Hepatocyte (in vitro differentiated cells): ENCODE results near the gene MICAL2. TPM values are rescaled to one million over a fixed set of nuclear protein-coding genes. Genes with fewer than 3 reads are reported as not detected.

ENCODE experiments used
- DNase-seq: peaks from one replicate; pipeline ENCODE4 v3.0.0-alpha.2; 2016; ENCODE audit warnings: low spot score
- H2AFZ ChIP-seq: fragments of 200-600 bp; sonication (generic); 2 replicates; pipeline ENCODE4 v1.6.0; 2016; ENCODE audit warnings: antibody characterized with exemption, mild to moderate bottlenecking
- H3K27ac ChIP-seq: fragments of 200-600 bp; sonication (generic); 2 replicates; pipeline ENCODE4 v1.5.1; 2016; ENCODE audit warnings: mild to moderate bottlenecking
- H3K27me3 ChIP-seq: fragments of 200-600 bp; sonication (generic); 2 replicates; pipeline ENCODE4 v1.6.1; 2016
- H3K36me3 ChIP-seq: fragments of 200-600 bp; sonication (generic); replicated peaks from 2 replicates; pipeline ENCODE4 v1.5.1; 2016; ENCODE audit warnings: low read depth; ENCODE audit not compliant: insufficient read depth
- H3K4me1 ChIP-seq: fragments of 200-600 bp; sonication (generic); 2 replicates; pipeline ENCODE4 v1.5.1; 2016; ENCODE audit warnings: mild to moderate bottlenecking, moderate library complexity; ENCODE audit not compliant: insufficient read depth
- H3K4me2 ChIP-seq: fragments of 200-600 bp; sonication (generic); 2 replicates; pipeline ENCODE4 v1.6.0; 2016
- H3K4me3 ChIP-seq: fragments of 200-600 bp; sonication (generic); 2 replicates; pipeline ENCODE4 v1.5.1; 2016; ENCODE audit warnings: mild to moderate bottlenecking
- H3K79me2 ChIP-seq: fragments of 200-600 bp; sonication (generic); 2 replicates; pipeline ENCODE4 v1.6.0; 2017; ENCODE audit warnings: mild to moderate bottlenecking
- H3K9me2 ChIP-seq: fragments of 200-600 bp; sonication (generic); replicated peaks from 2 replicates; pipeline ENCODE4 v1.6.0; 2017; ENCODE audit warnings: mild to moderate bottlenecking; ENCODE audit not compliant: insufficient read depth
- H3K9me3 ChIP-seq: fragments of 200-600 bp; sonication (generic); 2 replicates; pipeline ENCODE4 v1.5.1; 2016; ENCODE audit warnings: low read depth, mild to moderate bottlenecking
- H4K20me1 ChIP-seq: fragments of 200-600 bp; sonication (generic); 2 replicates; pipeline ENCODE4 v1.6.0; 2016; ENCODE audit warnings: mild to moderate bottlenecking; ENCODE audit not compliant: insufficient read depth, poor library complexity, severe bottlenecking
- CTCF ChIP-seq: fragments of 200-600 bp; sonication (generic); IDR thresholded peaks from 2 replicates; pipeline ENCODE4 v1.5.1; 2016; ENCODE audit warnings: antibody characterized with exemption, mild to moderate bottlenecking; ENCODE audit not compliant: poor library complexity
- EZH2 ChIP-seq: fragments of 200-600 bp; sonication (generic); IDR thresholded peaks from 2 replicates; pipeline ENCODE4 v1.6.1; 2016; ENCODE audit warnings: antibody characterized with exemption, mild to moderate bottlenecking, borderline replicate concordance
- EZH2phosphoT487 ChIP-seq: fragments of 200-600 bp; sonication (generic); IDR thresholded peaks from one replicate; pipeline ENCODE4 v1.6.1; 2018; ENCODE audit warnings: antibody characterized with exemption, mild to moderate bottlenecking, low read depth, moderate library complexity; ENCODE audit not compliant: unreplicated experiment, severe bottlenecking
- WGBS: methylation state at CpG from one replicate; pipeline ENCODE4 v1.1.6; 2016; ENCODE audit warnings: low lambda C conversion rate; ENCODE audit errors: missing lambda C conversion rate; 5-methylcytosine and 5-hydroxymethylcytosine counted together
- polyA plus RNA-seq: library from polyadenylated mRNA; unstranded; fragments of >200 nt; fragmentation: Nextera tagmentation; extraction: Ambion mirVana; gene quantifications from 2 replicates; pipeline ENCODE4 v1.2.1, GENCODE V29; 2016
- total RNA-seq: library from RNA; depleted of rRNA; stranded (reverse); fragments of >200 nt; gene quantifications from 2 replicates; pipeline ENCODE4 v1.2.3, GENCODE V29; 2014

MICAL2 gene
- total and polyA plus RNA-seq, 2 experiments from 2014 or later, result 36.8 to 56.0 TPM

DNA sequence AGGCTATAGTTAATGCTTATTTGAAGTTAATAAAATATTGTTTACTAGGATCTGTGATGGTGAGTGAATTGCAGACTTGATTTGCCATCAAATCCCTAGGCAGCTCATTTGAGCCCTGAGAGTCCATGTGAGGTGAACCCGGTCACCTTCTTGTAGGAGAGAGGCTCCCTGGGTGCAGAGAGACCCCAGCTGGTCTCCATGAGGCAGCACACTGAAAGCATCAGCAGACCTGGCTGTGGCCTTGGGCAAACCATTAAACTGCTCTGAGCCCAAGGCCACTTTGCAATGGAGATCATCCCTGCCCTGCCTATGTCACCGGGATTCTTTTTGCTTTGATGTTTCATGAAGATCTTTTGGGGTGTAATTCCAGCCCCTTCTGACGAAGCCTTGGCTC is 125.2 kb downstream of the MICAL2 start:
- WGBS, result 82% methylated on average over 3 of the region's 3 CpGs
- Histone ChIP-seq H3K4me3 (no peak overlapping the region), H3K4me2 (no peak overlapping the region), H3K9me3 (no peaks in the 10 kb centered on the region), H3K27me3 (no peaks in the 10 kb centered on the region), H3K4me1 (peaks cover 20% of the 10 kb centered on the region), H3K36me3 (no peaks in the 10 kb centered on the region), H4K20me1 (no peaks in the 10 kb centered on the region), H3K27ac (peak overlapping the region; percentile 62), H3K9me2 (no peaks in the 10 kb centered on the region), H3K79me2 (no peaks in the 10 kb centered on the region), H2AFZ (no peak overlapping the region)
- peak; percentile 12 for TF ChIP-seq CTCF
- TF ChIP-seq EZH2phosphoT487, result no peak
- peak; percentile 46 for DNase-seq

DNA sequence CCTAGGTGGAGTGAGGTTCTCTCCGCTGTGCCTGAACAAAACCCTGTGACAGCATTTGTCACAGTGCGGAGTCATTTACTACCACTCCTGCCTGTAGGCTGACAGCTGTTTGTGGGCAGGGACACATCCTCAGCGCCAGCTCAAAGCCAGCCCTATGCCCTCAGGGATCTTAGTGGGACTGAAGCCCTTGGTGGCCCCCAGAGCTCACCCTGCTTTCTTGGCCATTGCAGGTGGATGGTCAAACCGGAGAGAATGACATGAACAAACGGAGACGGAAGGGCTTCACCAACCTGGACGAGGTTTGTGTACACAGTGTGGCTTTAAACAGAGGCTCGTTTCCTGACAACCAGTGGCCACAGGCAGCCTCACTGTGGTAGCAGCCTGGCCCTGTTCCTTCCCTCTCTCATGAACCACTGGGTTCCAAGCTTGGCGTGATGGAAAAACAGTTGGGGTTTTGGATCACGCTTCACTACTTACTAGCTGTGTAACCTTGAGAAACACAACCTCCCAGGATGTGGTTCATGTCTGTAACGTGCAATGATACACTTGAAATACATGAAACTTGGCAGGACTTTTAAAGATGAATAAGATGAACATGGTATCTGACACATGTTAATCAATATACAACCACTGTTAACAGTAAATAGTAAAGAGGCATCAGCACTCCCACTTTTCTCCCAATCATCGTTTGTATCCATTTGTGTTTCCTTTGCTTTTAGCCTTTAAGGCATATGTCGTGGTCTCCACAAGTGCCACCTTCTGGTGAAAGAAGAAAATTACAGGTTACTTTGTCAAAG is 125.8 kb downstream of the MICAL2 start:
- H3K9me3 ChIP-seq, result no peaks in the 10 kb centered on the region
- peak overlapping the region; percentile 62 for H3K27ac ChIP-seq
- no peaks in the 10 kb centered on the region for H3K27me3 ChIP-seq
- H3K36me3 ChIP-seq, result no peaks in the 10 kb centered on the region
- H3K79me2 ChIP-seq, result no peaks in the 10 kb centered on the region
- TF ChIP-seq EZH2 (no peak), CTCF (peak; percentile 64)
- no peak overlapping the region for H3K4me2 ChIP-seq
- DNase-seq, result peak; percentile 62
- H3K9me2 ChIP-seq, result no peaks in the 10 kb centered on the region
- 66% methylated on average over 13 of the region's 13 CpGs for WGBS
- H4K20me1 ChIP-seq, result no peaks in the 10 kb centered on the region
- H3K4me3 ChIP-seq, result no peak overlapping the region
- no peak overlapping the region for H2AFZ ChIP-seq
- peaks cover 20% of the 10 kb centered on the region for H3K4me1 ChIP-seq

DNA sequence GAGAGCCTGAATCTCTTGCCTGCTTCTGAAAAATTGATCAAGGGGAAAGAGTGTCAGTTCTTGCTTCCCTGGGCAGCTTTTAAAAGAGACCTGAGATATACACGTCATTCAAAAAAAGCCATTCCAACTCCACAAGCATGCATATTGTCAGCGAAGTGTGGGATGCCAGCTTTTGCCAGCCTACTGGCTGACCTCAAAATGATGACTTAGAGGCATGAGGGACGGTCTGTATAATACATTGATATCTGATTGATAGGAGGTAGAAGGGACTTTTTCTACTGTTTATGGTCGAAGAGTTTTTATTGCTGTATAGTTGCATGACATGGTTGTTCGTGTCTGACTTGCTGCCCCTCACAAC is 126.3 kb downstream of the MICAL2 start:
- TF ChIP-seq CTCF (no peak), EZH2phosphoT487 (no peak), EZH2 (no peak)
- H3K27ac ChIP-seq, result peak overlapping the region; percentile 39

More for the DNA sequence above, 126.3 kb downstream of the MICAL2 start:
- Histone ChIP-seq H3K36me3 (no peaks in the 10 kb centered on the region), H3K4me3 (no peak overlapping the region), H3K4me2 (no peak overlapping the region), H3K9me2 (no peaks in the 10 kb centered on the region), H3K79me2 (no peaks in the 10 kb centered on the region), H3K9me3 (no peaks in the 10 kb centered on the region), H4K20me1 (no peaks in the 10 kb centered on the region), H3K27me3 (no peaks in the 10 kb centered on the region), H3K4me1 (peaks cover 20% of the 10 kb centered on the region), H2AFZ (no peak overlapping the region)
- WGBS, result 57% methylated on average over 5 of the region's 5 CpGs
- no peak for DNase-seq
